ENCODE measurements around the gene ATG10.

ATG10 gene

GRCh38 chr5:82174919-82175219 is 203.0 kb downstream of the ATG10 start:
- DNase-seq, result no peak
- in situ Hi-C loops (cut with HindIII; ENCODE audit: low pct_ligation_motif_present, low pct_unique_long_range_greater_than_20kb, low sequenced_read_pairs), result no loop called here

- in situ Hi-C loops (cut with HindIII; ENCODE audit: low pct_ligation_motif_present, low pct_unique_long_range_greater_than_20kb, low sequenced_read_pairs), result no loop called here
- DNase-seq, result no peak
Measured at GRCh38 chr5:82176115-82176814, 204.4 kb downstream of the ATG10 start.

- in situ Hi-C loops (cut with HindIII; ENCODE audit: low pct_ligation_motif_present, low pct_unique_long_range_greater_than_20kb, low sequenced_read_pairs), result no loop called here
- DNase-seq, result no peak
Measured at GRCh38 chr5:82178378-82178777, 206.6 kb downstream of the ATG10 start.

GRCh38 chr5:82182662-82183061 is 210.8 kb downstream of the ATG10 start:
- in situ Hi-C loops (cut with HindIII; ENCODE audit: low pct_ligation_motif_present, low pct_unique_long_range_greater_than_20kb, low sequenced_read_pairs), result no loop called here
- DNase-seq, result no peak

GRCh38 chr5:82183828-82184227 is 212.0 kb downstream of the ATG10 start:
- DNase-seq, result no peak
- in situ Hi-C loops (cut with HindIII; ENCODE audit: low pct_ligation_motif_present, low pct_unique_long_range_greater_than_20kb, low sequenced_read_pairs), result no loop called here

GRCh38 chr5:82185851-82186250 is 214.0 kb downstream of the ATG10 start:
- in situ Hi-C loops (cut with HindIII; ENCODE audit: low pct_ligation_motif_present, low pct_unique_long_range_greater_than_20kb, low sequenced_read_pairs), result no loop called here
- DNase-seq, result no peak

GRCh38 chr5:82197550-82197949 is 225.7 kb downstream of the ATG10 start:
- no peak for DNase-seq
- in situ Hi-C loops (cut with HindIII; ENCODE audit: low pct_ligation_motif_present, low pct_unique_long_range_greater_than_20kb, low sequenced_read_pairs), result no loop called here

- in situ Hi-C loops (cut with HindIII; ENCODE audit: low pct_ligation_motif_present, low pct_unique_long_range_greater_than_20kb, low sequenced_read_pairs), result no loop called here
Measured at GRCh38 chr5:82204567-82204966, 232.7 kb downstream of the ATG10 start.

GRCh38 chr5:82205005-82205404 is 233.2 kb downstream of the ATG10 start:
- in situ Hi-C loops (cut with HindIII; ENCODE audit: low pct_ligation_motif_present, low pct_unique_long_range_greater_than_20kb, low sequenced_read_pairs), result no loop called here
- no peak for DNase-seq

More at GRCh38 chr5:82204567-82204966, 232.7 kb downstream of the ATG10 start:
- no peak for DNase-seq

- no peak for DNase-seq
- in situ Hi-C loops (cut with HindIII; ENCODE audit: low pct_ligation_motif_present, low pct_unique_long_range_greater_than_20kb, low sequenced_read_pairs), result no loop called here
Measured at GRCh38 chr5:82208371-82208770, 236.5 kb downstream of the ATG10 start.

- in situ Hi-C loops (cut with HindIII; ENCODE audit: low pct_ligation_motif_present, low pct_unique_long_range_greater_than_20kb, low sequenced_read_pairs), result no loop called here
- DNase-seq, result no peak
Measured at GRCh38 chr5:82211855-82212572, 240.2 kb downstream of the ATG10 start.

- no peak for DNase-seq
- in situ Hi-C loops (cut with HindIII; ENCODE audit: low pct_ligation_motif_present, low pct_unique_long_range_greater_than_20kb, low sequenced_read_pairs), result no loop called here
Measured at GRCh38 chr5:82217917-82218316, 246.1 kb downstream of the ATG10 start.

- DNase-seq, result no peak
- in situ Hi-C loops (cut with HindIII; ENCODE audit: low pct_ligation_motif_present, low pct_unique_long_range_greater_than_20kb, low sequenced_read_pairs), result no loop called here
Measured at GRCh38 chr5:82218374-82219156, 246.7 kb downstream of the ATG10 start.

- in situ Hi-C loops (cut with HindIII; ENCODE audit: low pct_ligation_motif_present, low pct_unique_long_range_greater_than_20kb, low sequenced_read_pairs), result no loop called here
- DNase-seq, result no peak
Measured at GRCh38 chr5:82221020-82221419, 249.2 kb downstream of the ATG10 start.

- DNase-seq, result no peak
- in situ Hi-C loops (cut with HindIII; ENCODE audit: low pct_ligation_motif_present, low pct_unique_long_range_greater_than_20kb, low sequenced_read_pairs), result no loop called here
Measured at GRCh38 chr5:82222597-82223574, 251.1 kb downstream of the ATG10 start.

- peak; percentile 62 for DNase-seq
- in situ Hi-C loops (cut with HindIII; ENCODE audit: low pct_ligation_motif_present, low pct_unique_long_range_greater_than_20kb, low sequenced_read_pairs), result no loop called here
Measured at GRCh38 chr5:82225525-82226172, 253.8 kb downstream of the ATG10 start.

GRCh38 chr5:82234885-82235284 is 263.1 kb downstream of the ATG10 start:
- DNase-seq, result no peak

GRCh38 chr5:82244151-82244550 is 272.3 kb downstream of the ATG10 start:
- in situ Hi-C loops (cut with HindIII; ENCODE audit: low pct_ligation_motif_present, low pct_unique_long_range_greater_than_20kb, low sequenced_read_pairs), result no loop called here

More at GRCh38 chr5:82234885-82235284, 263.1 kb downstream of the ATG10 start:
- in situ Hi-C loops (cut with HindIII; ENCODE audit: low pct_ligation_motif_present, low pct_unique_long_range_greater_than_20kb, low sequenced_read_pairs), result no loop called here

More at GRCh38 chr5:82244151-82244550, 272.3 kb downstream of the ATG10 start:
- no peak for DNase-seq

All from ACHN (cell line).